Sigmoid colon (tissue), 4 donors: ENCODE data around the gene SERPIND1.

ENCODE experiments used
- CTCF ChIP-seq, 4 experiments: fragments of 450-650 bp in 3 of 4; fragments of 200-600 bp in 1 of 4; IDR thresholded peaks; one replicate each; pipeline ENCODE4 v1.5.1; 2016 to 2019; ENCODE audit warnings: antibody characterized with exemption in 4 of 4, mild to moderate bottlenecking in 3 of 4, moderate library complexity in 2 of 4
- EP300 ChIP-seq, 4 donors: sonication (generic); formaldehyde crosslinking; IDR thresholded peaks; one replicate each; pipeline ENCODE4 v1.6.1; 2017; ENCODE audit warnings: antibody characterized with exemption in 4 of 4
- POLR2A ChIP-seq, 2 donors: fragments of 450-650 bp; IDR thresholded peaks; one replicate each; pipeline ENCODE4 v1.6.1; 2016; ENCODE audit warnings: antibody characterized with exemption in 2 of 2, mild to moderate bottlenecking in 2 of 2, moderate library complexity in 2 of 2
- POLR2AphosphoS5 ChIP-seq, 4 donors: sonication (generic); formaldehyde crosslinking; IDR thresholded peaks; one replicate each; pipeline ENCODE4 v1.6.1; 2017; ENCODE audit warnings: antibody characterized with exemption in 4 of 4

- no peak for TF ChIP-seq POLR2AphosphoS5 (IDR thresholded peaks at IDR 0.05)
- TF ChIP-seq CTCF (IDR thresholded peaks at IDR 0.05) = peak in 2 of 4 experiments; percentile 15 to 35
- TF ChIP-seq POLR2A (IDR thresholded peaks at IDR 0.05) = no peak
- no peak for TF ChIP-seq EP300 (IDR thresholded peaks at IDR 0.05)
These were observed 32.0 kb upstream of the SERPIND1 start for GRCh38 chr22:20741634-20742581.
